HepG2 (cell line): ENCODE measurements around the gene AHCY. TPM values are rescaled to one million over a fixed set of nuclear protein-coding genes. Genes with fewer than 3 reads are reported as not detected.

Experiments used
- ATAC-seq: fragments of 200-7000 bp; cut with Tn5 transposase; 3 replicates; pipeline ENCODE4 v1.9.1; 2020; ENCODE audit warnings: mild to moderate bottlenecking, moderate library complexity
- BruUV-seq: library from RNA; stranded (reverse); fragments of 400-500 nt; replicated peaks from 2 replicates; lab custom pipeline; 2021; lab: Mats Ljungman, UMichigan
- CTCF ChIA-PET: fragments of 300-600 bp; formaldehyde crosslinking; extraction: SDS; loops from one replicate; lab custom pipeline; 2021; ENCODE audit warnings: low total read pairs, inconsistent platforms, low intra/inter-chr PET ratio; lab: Yijun Ruan, JAX
- POLR2A ChIA-PET: fragments of 350-600 bp; sonication (Branson Sonifier 250); formaldehyde crosslinking; loops from one replicate; lab custom pipeline; 2020; ENCODE audit warnings: antibody characterized with exemption, inconsistent platforms; lab: Yijun Ruan, JAX
- DNase-seq: peaks from one replicate; pipeline ENCODE4 v3.0.0-alpha.2; 2015; ENCODE audit warnings: low spot score
- FAIRE-seq: peaks from 3 replicates; lab custom pipeline; 2011; peaks lifted over from hg19 to GRCh38; lab: Jason Lieb, UNC
- H2AFZ ChIP-seq: one replicate; pipeline ENCODE4 v1.6.1; 2011; ENCODE audit warnings: low read length, inconsistent platforms
- H3K27ac ChIP-seq: fragments of 300-600 bp; 3 replicates; pipeline ENCODE4 v1.8.0; 2011; ENCODE audit warnings: mixed run types, mild to moderate bottlenecking, mixed read lengths, low read length, inconsistent platforms; ENCODE audit not compliant: insufficient read depth; ENCODE audit errors: extremely low read length
- H3K27me3 ChIP-seq, 2 experiments: fragments of 200-600 bp in 1 of 2; 2 replicates in 1 of 2; 3 replicates in 1 of 2; pipeline versions ENCODE4 v1.6.0 to v1.8.0; 2011; ENCODE audit warnings: low read length in 2 of 2, mild to moderate bottlenecking in 2 of 2, moderate library complexity in 2 of 2, inconsistent platforms in 1 of 2; ENCODE audit not compliant: insufficient read depth in 2 of 2, control insufficient read depth in 1 of 2
- H3K36me3 ChIP-seq, 2 experiments: fragments of 200-600 bp in 1 of 2; replicated peaks in 1 of 2; 2 replicates in 1 of 2; 3 replicates in 1 of 2; pipeline versions ENCODE4 v1.5.1 to v1.8.0; 2011; ENCODE audit warnings: low read length in 2 of 2, inconsistent platforms in 1 of 2; ENCODE audit not compliant: insufficient read depth in 2 of 2, control insufficient read depth in 1 of 2
- H3K4me1 ChIP-seq: 2 replicates; pipeline ENCODE4 v1.5.1; 2012; ENCODE audit warnings: low read length, inconsistent platforms; ENCODE audit not compliant: insufficient read depth
- H3K4me2 ChIP-seq: 2 replicates; pipeline ENCODE4 v1.6.0; 2011; ENCODE audit warnings: low read depth, low read length, inconsistent platforms
- H3K4me3 ChIP-seq, 3 experiments: fragments of 200-600 bp in 1 of 3; sonication (generic), shearing (Covaris generic) in 1 of 3; replicated peaks in 1 of 3; 2 replicates each; pipeline ENCODE4 v1.5.1; 2011 to 2016; ENCODE audit warnings: low read length in 3 of 3, inconsistent platforms in 2 of 3, low read depth in 2 of 3, mild to moderate bottlenecking in 2 of 3, control low read depth in 1 of 3, mixed read lengths in 1 of 3; ENCODE audit not compliant: insufficient read depth in 1 of 3
- H3K79me2 ChIP-seq: one replicate; pipeline ENCODE4 v1.6.1; 2011; ENCODE audit warnings: low read length, inconsistent platforms; ENCODE audit not compliant: insufficient read depth
- H3K9ac ChIP-seq: 2 replicates; pipeline ENCODE4 v1.6.0; 2011; ENCODE audit warnings: mild to moderate bottlenecking, low read depth, low read length, inconsistent platforms; ENCODE audit not compliant: insufficient read depth
- H3K9me3 ChIP-seq: 2 replicates; pipeline ENCODE4 v1.5.1; 2012; ENCODE audit warnings: mild to moderate bottlenecking, low read length
- H4K20me1 ChIP-seq: 2 replicates; pipeline ENCODE4 v1.6.0; 2011; ENCODE audit warnings: inconsistent platforms, mild to moderate bottlenecking, low read length, moderate library complexity; ENCODE audit not compliant: insufficient read depth
- ATF2 ChIP-seq: sonication (generic); formaldehyde crosslinking; IDR thresholded peaks from 2 replicates; pipeline ENCODE4 v1.4.0; 2020; ENCODE audit warnings: missing genetic modification reagents
- EP300 ChIP-seq, 3 experiments: sonication (generic) in 1 of 3; formaldehyde crosslinking in 1 of 3; IDR thresholded peaks; 2 replicates each; pipeline versions ENCODE4 v1.5.1 to v1.6.1; 2011 to 2020; ENCODE audit warnings: low read depth in 2 of 3, low read length in 2 of 3, borderline replicate concordance in 1 of 3, improper control_type of control experiment in 1 of 3, mild to moderate bottlenecking in 1 of 3, missing genetic modification reagents in 1 of 3, moderate library complexity in 1 of 3
- ETV5 ChIP-seq: IDR thresholded peaks from 2 replicates; pipeline ENCODE4 v1.6.1; 2018; ENCODE audit warnings: missing biosample characterization, missing genetic modification reagents, inconsistent platforms, borderline replicate concordance
- FOSL2 ChIP-seq: sonication (generic); formaldehyde crosslinking; IDR thresholded peaks from 2 replicates; pipeline ENCODE4 v1.4.0; 2020; ENCODE audit warnings: missing genetic modification reagents
- HDAC1 ChIP-seq: sonication (generic); formaldehyde crosslinking; IDR thresholded peaks from 2 replicates; pipeline ENCODE4 v1.5.1; 2020; ENCODE audit warnings: mild to moderate bottlenecking, missing genetic modification reagents
- MEF2D ChIP-seq: sonication (generic); formaldehyde crosslinking; IDR thresholded peaks from 2 replicates; pipeline ENCODE4 v1.5.1; 2020; ENCODE audit warnings: mild to moderate bottlenecking, missing genetic modification reagents
- MLLT10 ChIP-seq: sonication (generic); formaldehyde crosslinking; IDR thresholded peaks from 2 replicates; pipeline ENCODE4 v1.4.0; 2020; ENCODE audit warnings: missing genetic modification reagents
- MYC ChIP-seq: sonication (generic); formaldehyde crosslinking; IDR thresholded peaks from 2 replicates; pipeline ENCODE4 v1.9.0; 2021; ENCODE audit warnings: missing genetic modification reagents, borderline replicate concordance
- NFE2L2 ChIP-seq: fragments of 150-350 bp; IDR thresholded peaks from 2 replicates; pipeline ENCODE4 v1.6.1; 2014; ENCODE audit warnings: low read length
- TBL1XR1 ChIP-seq: fragments of 150-350 bp; IDR thresholded peaks from 2 replicates; pipeline ENCODE4 v1.6.1; 2014; ENCODE audit warnings: borderline replicate concordance, low read length; ENCODE audit not compliant: partially characterized antibody
- TEAD3 ChIP-seq: optimal IDR thresholded peaks from 2 replicates; pipeline ENCODE3; 2016; ENCODE audit warnings: borderline replicate concordance
- ZNF138 ChIP-seq: sonication (generic); formaldehyde crosslinking; IDR thresholded peaks from 2 replicates; pipeline ENCODE4 v1.5.0; 2020; ENCODE audit warnings: mild to moderate bottlenecking, low read depth, missing genetic modification reagents
- ZNF264 ChIP-seq: sonication (generic); formaldehyde crosslinking; IDR thresholded peaks from 2 replicates; pipeline ENCODE4 v1.4.0; 2020; ENCODE audit warnings: missing genetic modification reagents
- ZNF274 ChIP-seq: sonication (generic); formaldehyde crosslinking; IDR thresholded peaks from 2 replicates; pipeline ENCODE4 v1.5.1; 2020; ENCODE audit warnings: mild to moderate bottlenecking, missing genetic modification reagents
- ZNF292 ChIP-seq: sonication (generic); formaldehyde crosslinking; IDR thresholded peaks from 2 replicates; pipeline ENCODE4 v1.8.1; 2022; ENCODE audit warnings: mild to moderate bottlenecking, low read depth, missing genetic modification reagents, borderline replicate concordance
- ZNF766 ChIP-seq: sonication (generic); formaldehyde crosslinking; IDR thresholded peaks from 2 replicates; pipeline ENCODE4 v1.5.0; 2020; ENCODE audit warnings: missing genetic modification reagents, borderline replicate concordance
- ZSCAN25 ChIP-seq: sonication (generic); formaldehyde crosslinking; IDR thresholded peaks from 2 replicates; pipeline ENCODE4 v1.8.0; 2022; ENCODE audit warnings: mild to moderate bottlenecking, missing genetic modification reagents
- WGBS: methylation state at CpG from one replicate; pipeline ENCODE4 v1.1.6; 2017; ENCODE audit warnings: low lambda C conversion rate; 5-methylcytosine and 5-hydroxymethylcytosine counted together
- in situ Hi-C: cut with HindIII; loops from 2 replicates; pipeline ENCODE4 v1.10.0; 2017; ENCODE audit warnings: low pct_unique_long_range_greater_than_20kb; ENCODE audit not compliant: extremely low pct_ligation_motif_present
- intact Hi-C: fragments of 100-400 bp; cut with micrococcal nuclease; formaldehyde crosslinking; loops from one replicate; pipeline ENCODE4 v1.10.0; 2022; ENCODE audit not compliant: unreplicated experiment
- polyA plus RNA-seq, 8 experiments: library from polyadenylated mRNA; depleted of rRNA in 3 of 8; stranded (reverse) in 7 of 8; unstranded in 1 of 8; fragments of >200 nt; fragmentation: Illumina TruSeq in 4 of 8; extraction: Trizol in 4 of 8; gene quantifications; 2 replicates each; pipeline versions ENCODE4 v1.2.1 to v1.2.3, GENCODE V29; 2011 to 2016; ENCODE audit warnings: low read depth in 4 of 8, missing spikeins in 1 of 8, mixed read lengths in 1 of 8; ENCODE audit not compliant: insufficient read depth in 1 of 8
- total RNA-seq, 5 experiments: library from RNA; depleted of rRNA; stranded (reverse); fragments of >200 nt; fragmentation: Illumina TruSeq; extraction: Trizol; gene quantifications; 2 replicates each; pipeline ENCODE4 v1.2.3, GENCODE V29; 2016; ENCODE audit warnings: low read depth in 1 of 5

AHCY gene
- total and polyA plus RNA-seq, 2 of the 13 experiments (the other 11 are each of a cell fraction or from before 2014, with no cell fraction given), result 407 to 419 TPM

GRCh38 chr20:34316196-34316814 lies 13.2 kb upstream of the AHCY start:
- Histone ChIP-seq H3K4me1 (peaks cover 81% of the 10 kb centered on the region), H3K27me3 (no peaks in the 10 kb centered on the region), H2AFZ (no peak overlapping the region), H3K36me3 (no peaks in the 10 kb centered on the region), H3K4me3 (no peak overlapping the region), H4K20me1 (no peaks in the 10 kb centered on the region), H3K79me2 (no peaks in the 10 kb centered on the region), H3K9me3 (no peaks in the 10 kb centered on the region), H3K27ac (no peak overlapping the region), H3K4me2 (no peak overlapping the region), H3K9ac (no peak overlapping the region)
- BruUV-seq, result no TSS peak
- 74% methylated on average over 6 of the region's 6 CpGs for WGBS
- TF ChIP-seq ZSCAN25 (CRISPR knock-in tag) (0 out of 2 replicates have a peak, but pooled peaks have one; percentile 37), ETV5 (CRISPR knock-in tag) (peak; percentile 79; the same call in 1 of the 2 replicates), TBL1XR1 (no peak), FOSL2 (peak; percentile 85), ZNF274 (CRISPR knock-in tag) (0 out of 2 replicates have a peak, but pooled peaks have one; percentile 43)
- FAIRE-seq, result no peak
- in situ Hi-C loops (no loop called here), intact Hi-C loops (no loop called here)
- ATAC-seq, result no peak
- no peak for DNase-seq
- POLR2A ChIA-PET, result interaction anchor here (1.1 to 1.4 kb wide), 2 partner anchors 19 to 47 kb away, joined by 3 to 4 read pairs; partner anchors contain the start of gene ITCH
- CTCF ChIA-PET, result no interaction called here

DNA sequence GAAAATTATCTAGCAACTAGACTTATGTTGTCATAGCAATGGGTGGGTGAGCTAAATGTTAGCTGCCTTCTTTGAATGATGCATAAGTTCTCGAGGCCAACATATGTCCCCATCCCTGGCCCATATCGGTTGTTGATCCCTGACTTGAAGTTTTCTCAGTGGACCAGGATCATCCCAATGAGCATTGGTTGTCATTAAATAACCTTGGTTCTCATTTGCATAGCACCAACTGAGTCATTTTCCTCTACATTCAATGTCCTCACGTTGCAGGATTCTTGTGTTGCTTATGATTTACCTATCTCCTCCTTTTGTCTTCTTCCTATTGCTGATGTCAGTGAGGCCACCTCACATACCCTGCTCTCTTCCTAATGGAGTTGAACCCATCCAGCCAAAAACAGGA lies 12.1 kb upstream of the AHCY start:
- BruUV-seq, result no TSS peak
- no peak overlapping the region for H3K9ac ChIP-seq
- H3K4me2 ChIP-seq, result no peak overlapping the region
- in situ Hi-C loops (no loop called here), intact Hi-C loops (no loop called here)
- no peaks in the 10 kb centered on the region for H3K9me3 ChIP-seq
- H3K4me1 ChIP-seq, result peaks cover 84% of the 10 kb centered on the region
- FAIRE-seq (no peak), ATAC-seq (no peak), DNase-seq (no peak)
- TF ChIP-seq MYC (CRISPR knock-in tag) (no peak), ATF2 (CRISPR knock-in tag) (no peak), ZNF292 (CRISPR knock-in tag) (no peak), NFE2L2 (no peak), MLLT10 (CRISPR knock-in tag) (no peak), TEAD3 (CRISPR knock-in tag) (no peak), MEF2D (CRISPR knock-in tag) (no peak), HDAC1 (CRISPR knock-in tag) (no peak), ZNF138 (no peak), EP300 (IDR thresholded peaks at IDR 0.05; ENCODE audit: low read depth in 2 of 2, low read length in 2 of 2) (no peak), EP300 (CRISPR knock-in tag; IDR thresholded peaks at IDR 0.05; ENCODE audit: borderline replicate concordance) (no peak), ZNF264 (no peak), ZNF766 (no peak)
- ChIA-PET POLR2A (interaction anchor here (1.0 to 5.2 kb wide), 4 partner anchors 14 to 158 kb away, joined by 3 to 105 read pairs (median 6); partner anchors contain the start of gene ITCH), CTCF (interaction anchor here (4.3 kb wide), 1 partner anchor 208 kb away, joined by 23 read pairs; no protein-coding TSS in a partner anchor)
- H3K79me2 ChIP-seq, result no peaks in the 10 kb centered on the region
- 47% methylated on average over 3 of the region's 3 CpGs for WGBS
- no peak overlapping the region for H3K4me3 ChIP-seq
- no peaks in the 10 kb centered on the region for H3K36me3 ChIP-seq
- H3K27me3 ChIP-seq, result no peaks in the 10 kb centered on the region
- H2AFZ ChIP-seq, result no peak overlapping the region
- H3K27ac ChIP-seq, result no peak overlapping the region
- no peaks in the 10 kb centered on the region for H4K20me1 ChIP-seq
